ENCODE results near the gene USH2A.

The USH2A gene

GRCh38 chr1:216422821-216423520, at the start of gene USH2A:
USH2A (minus strand) TSS chr1:216423448; CDS start chr1:216422336, 1,112 bp downstream.
- TF ChIP-seq NFRKB (IDR thresholded peaks at IDR 0.05) (no peak), SP1 (IDR thresholded peaks at IDR 0.05) (no peak), ZNF384 (IDR thresholded peaks at IDR 0.05) (no peak), FOXA1 (IDR thresholded peaks at IDR 0.05) (no peak), LEF1 (IDR thresholded peaks at IDR 0.05; ENCODE audit: borderline replicate concordance) (no peak), L3MBTL2 (conservative IDR thresholded peaks at IDR 0.05) (no peak), TARDBP (IDR thresholded peaks at IDR 0.05) (no peak), FOXM1 (IDR thresholded peaks at IDR 0.05; ENCODE audit: borderline replicate concordance) (no peak), FOXK2 (IDR thresholded peaks at IDR 0.05) (no peak), BHLHE40 (IDR thresholded peaks at IDR 0.05; ENCODE audit: borderline replicate concordance) (no peak), ARNT (IDR thresholded peaks at IDR 0.05) (no peak), SUZ12 (IDR thresholded peaks at IDR 0.05) (no peak), ELF4 (IDR thresholded peaks at IDR 0.05) (no peak), PKNOX1 (IDR thresholded peaks at IDR 0.05) (no peak), HDGF (IDR thresholded peaks at IDR 0.05; ENCODE audit: borderline replicate concordance) (no peak), CTBP1 (IDR thresholded peaks at IDR 0.05; ENCODE audit: borderline replicate concordance) (no peak)
- DNase-seq (ENCODE audit: extremely low spot score) = no peak
- POLR2A ChIA-PET = no interaction called here
- CTCF ChIA-PET = no interaction called here

GRCh38 chr1:216466162-216466801, 43.0 kb upstream of the USH2A start:
- ChIA-PET POLR2A (no interaction called here), CTCF (no interaction called here)
- DNase-seq (ENCODE audit: extremely low spot score) = no peak
- TF ChIP-seq BHLHE40 (IDR thresholded peaks at IDR 0.05; ENCODE audit: borderline replicate concordance) (no peak), LEF1 (IDR thresholded peaks at IDR 0.05; ENCODE audit: borderline replicate concordance) (no peak), NFRKB (IDR thresholded peaks at IDR 0.05) (no peak), SP1 (IDR thresholded peaks at IDR 0.05) (no peak), ZNF384 (IDR thresholded peaks at IDR 0.05) (no peak), FOXA1 (IDR thresholded peaks at IDR 0.05) (no peak), PKNOX1 (IDR thresholded peaks at IDR 0.05) (no peak), HDGF (IDR thresholded peaks at IDR 0.05; ENCODE audit: borderline replicate concordance) (no peak), CTBP1 (IDR thresholded peaks at IDR 0.05; ENCODE audit: borderline replicate concordance) (no peak), ELF4 (IDR thresholded peaks at IDR 0.05) (no peak), ARNT (IDR thresholded peaks at IDR 0.05) (no peak), FOXM1 (IDR thresholded peaks at IDR 0.05; ENCODE audit: borderline replicate concordance) (no peak), SUZ12 (IDR thresholded peaks at IDR 0.05) (no peak)

- DNase-seq (ENCODE audit: extremely low spot score) = no peak
- ChIA-PET POLR2A (no interaction called here), CTCF (no interaction called here)
- no peak for TF ChIP-seq FOXA1 (IDR thresholded peaks at IDR 0.05)
- TF ChIP-seq FOXK2 (IDR thresholded peaks at IDR 0.05) = no peak
- no peak for TF ChIP-seq HDGF (IDR thresholded peaks at IDR 0.05; ENCODE audit: borderline replicate concordance)
- TF ChIP-seq NFRKB (IDR thresholded peaks at IDR 0.05) = no peak
- TF ChIP-seq PKNOX1 (IDR thresholded peaks at IDR 0.05) = no peak
- no peak for TF ChIP-seq TARDBP (IDR thresholded peaks at IDR 0.05)
- no peak for TF ChIP-seq CTBP1 (IDR thresholded peaks at IDR 0.05; ENCODE audit: borderline replicate concordance)
- no peak for TF ChIP-seq ELF4 (IDR thresholded peaks at IDR 0.05)
- TF ChIP-seq SP1 (IDR thresholded peaks at IDR 0.05) = no peak
- TF ChIP-seq L3MBTL2 (conservative IDR thresholded peaks at IDR 0.05) = no peak
- TF ChIP-seq ZNF384 (IDR thresholded peaks at IDR 0.05) = no peak
- TF ChIP-seq FOXM1 (IDR thresholded peaks at IDR 0.05; ENCODE audit: borderline replicate concordance) = no peak
- no peak for TF ChIP-seq ARNT (IDR thresholded peaks at IDR 0.05)
- no peak for TF ChIP-seq SUZ12 (IDR thresholded peaks at IDR 0.05)
These were observed 41.2 kb upstream of the USH2A start for GRCh38 chr1:216464489-216464888.

GRCh38 chr1:216462066-216462775, 39.0 kb upstream of the USH2A start:
- ChIA-PET CTCF (no interaction called here), POLR2A (no interaction called here)
- TF ChIP-seq ELF4 (IDR thresholded peaks at IDR 0.05) = no peak
- no peak for TF ChIP-seq FOXK2 (IDR thresholded peaks at IDR 0.05)
- TF ChIP-seq TARDBP (IDR thresholded peaks at IDR 0.05) = no peak
- no peak for TF ChIP-seq PKNOX1 (IDR thresholded peaks at IDR 0.05)
- no peak for TF ChIP-seq ZNF384 (IDR thresholded peaks at IDR 0.05)
- no peak for TF ChIP-seq LEF1 (IDR thresholded peaks at IDR 0.05; ENCODE audit: borderline replicate concordance)
- no peak for TF ChIP-seq SP1 (IDR thresholded peaks at IDR 0.05)
- TF ChIP-seq ARNT (IDR thresholded peaks at IDR 0.05) = no peak
- TF ChIP-seq L3MBTL2 (conservative IDR thresholded peaks at IDR 0.05) = no peak
- no peak for TF ChIP-seq BHLHE40 (IDR thresholded peaks at IDR 0.05; ENCODE audit: borderline replicate concordance)
- TF ChIP-seq SUZ12 (IDR thresholded peaks at IDR 0.05) = no peak
- DNase-seq (ENCODE audit: extremely low spot score) = no peak

- CTCF ChIA-PET = no interaction called here
- DNase-seq (ENCODE audit: extremely low spot score) = no peak
- POLR2A ChIA-PET = no interaction called here
These were observed 38.2 kb upstream of the USH2A start for GRCh38 chr1:216461466-216461865.

More at GRCh38 chr1:216461466-216461865, 38.2 kb upstream of the USH2A start:
- TF ChIP-seq ZNF384 (IDR thresholded peaks at IDR 0.05) = no peak
- no peak for TF ChIP-seq NFRKB (IDR thresholded peaks at IDR 0.05)
- no peak for TF ChIP-seq HDGF (IDR thresholded peaks at IDR 0.05; ENCODE audit: borderline replicate concordance)
- TF ChIP-seq ARNT (IDR thresholded peaks at IDR 0.05) = no peak
- TF ChIP-seq FOXK2 (IDR thresholded peaks at IDR 0.05) = no peak
- TF ChIP-seq L3MBTL2 (conservative IDR thresholded peaks at IDR 0.05) = no peak
- no peak for TF ChIP-seq BHLHE40 (IDR thresholded peaks at IDR 0.05; ENCODE audit: borderline replicate concordance)
- TF ChIP-seq SP1 (IDR thresholded peaks at IDR 0.05) = no peak
- no peak for TF ChIP-seq LEF1 (IDR thresholded peaks at IDR 0.05; ENCODE audit: borderline replicate concordance)
- TF ChIP-seq ELF4 (IDR thresholded peaks at IDR 0.05) = no peak
- TF ChIP-seq CTBP1 (IDR thresholded peaks at IDR 0.05; ENCODE audit: borderline replicate concordance) = no peak
- no peak for TF ChIP-seq FOXM1 (IDR thresholded peaks at IDR 0.05; ENCODE audit: borderline replicate concordance)
- no peak for TF ChIP-seq FOXA1 (IDR thresholded peaks at IDR 0.05)
- TF ChIP-seq TARDBP (IDR thresholded peaks at IDR 0.05) = no peak
- TF ChIP-seq PKNOX1 (IDR thresholded peaks at IDR 0.05) = no peak

Measured in HEK293T (cell line).